ENCODE data around the gene TEP1. TPM values are rescaled to one million over a fixed set of nuclear protein-coding genes. Genes with fewer than 3 reads are reported as not detected.

Gene TEP1
- total RNA-seq, 1 experiment from 2014 or later: 18.8 TPM

- Mint-ChIP-seq H3K27me3 (ENCODE audit: insufficient read depth, unreplicated experiment) (no peaks in the 10 kb centered on the region), H3K27ac (ENCODE audit: unreplicated experiment) (peak overlapping the region; percentile 96), H3K4me3 (ENCODE audit: unreplicated experiment) (peak overlapping the region; percentile 83), H3K9me3 (ENCODE audit: unreplicated experiment) (no peaks in the 10 kb centered on the region), H3K36me3 (ENCODE audit: insufficient read depth, unreplicated experiment) (peaks cover 32% of the 10 kb centered on the region), H3K4me1 (ENCODE audit: low read depth, unreplicated experiment) (peaks cover 17% of the 10 kb centered on the region)
- peak; percentile 69 to 73 for DNase-seq
- Histone ChIP-seq H3K4me3 (ENCODE audit: low read depth, low read length) (peak overlapping the region; percentile 93), H3K4me1 (peaks cover 16% of the 10 kb centered on the region), H3K36me3 (ENCODE audit: control insufficient read depth, insufficient read depth, low read length) (0 out of 2 replicates have a peak, but pooled peaks cover 3% of the 10 kb centered on the region), H3K9me3 (no peaks in the 10 kb centered on the region), H3K27me3 (replicated peaks; ENCODE audit: control insufficient read depth, insufficient read depth, low read length) (no peaks in the 10 kb centered on the region)
- BruUV-seq (replicated peaks): TSS peak; percentile 48
- intact Hi-C loops (cut with micrococcal nuclease; ENCODE audit: unreplicated experiment): loop anchor here (1.0 to 2.0 kb wide), 4 partner anchors 9 to 222 kb away; partner anchors contain the start of gene PNP
- TF ChIP-seq, protein P1, sequence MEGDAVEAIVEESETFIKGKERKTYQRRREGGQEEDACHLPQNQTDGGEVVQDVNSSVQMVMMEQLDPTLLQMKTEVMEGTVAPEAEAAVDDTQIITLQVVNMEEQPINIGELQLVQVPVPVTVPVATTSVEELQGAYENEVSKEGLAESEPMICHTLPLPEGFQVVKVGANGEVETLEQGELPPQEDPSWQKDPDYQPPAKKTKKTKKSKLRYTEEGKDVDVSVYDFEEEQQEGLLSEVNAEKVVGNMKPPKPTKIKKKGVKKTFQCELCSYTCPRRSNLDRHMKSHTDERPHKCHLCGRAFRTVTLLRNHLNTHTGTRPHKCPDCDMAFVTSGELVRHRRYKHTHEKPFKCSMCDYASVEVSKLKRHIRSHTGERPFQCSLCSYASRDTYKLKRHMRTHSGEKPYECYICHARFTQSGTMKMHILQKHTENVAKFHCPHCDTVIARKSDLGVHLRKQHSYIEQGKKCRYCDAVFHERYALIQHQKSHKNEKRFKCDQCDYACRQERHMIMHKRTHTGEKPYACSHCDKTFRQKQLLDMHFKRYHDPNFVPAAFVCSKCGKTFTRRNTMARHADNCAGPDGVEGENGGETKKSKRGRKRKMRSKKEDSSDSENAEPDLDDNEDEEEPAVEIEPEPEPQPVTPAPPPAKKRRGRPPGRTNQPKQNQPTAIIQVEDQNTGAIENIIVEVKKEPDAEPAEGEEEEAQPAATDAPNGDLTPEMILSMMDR (IDR thresholded peaks at IDR 0.05; ENCODE audit: insufficient read depth in 1 of 2, low read depth in 1 of 2, low read length in 1 of 2, severe bottlenecking in 1 of 2, unreplicated experiment in 1 of 2): no peak
- POLR2A ChIA-PET: interaction anchor here (0.9 to 2.5 kb wide), 13 partner anchors 10 to 223 kb away, joined by 3 to 60 read pairs (median 6); partner anchors contain the start of genes PARP2, PNP and TEP1
- CTCF ChIA-PET: interaction anchor here (1.0 to 1.4 kb wide), 3 partner anchors 45 to 230 kb away, joined by 3 to 9 read pairs (median 4); no protein-coding TSS in a partner anchor
Observed at GRCh38 chr14:20460458-20461224, 47.3 kb upstream of the TEP1 start.

DNA sequence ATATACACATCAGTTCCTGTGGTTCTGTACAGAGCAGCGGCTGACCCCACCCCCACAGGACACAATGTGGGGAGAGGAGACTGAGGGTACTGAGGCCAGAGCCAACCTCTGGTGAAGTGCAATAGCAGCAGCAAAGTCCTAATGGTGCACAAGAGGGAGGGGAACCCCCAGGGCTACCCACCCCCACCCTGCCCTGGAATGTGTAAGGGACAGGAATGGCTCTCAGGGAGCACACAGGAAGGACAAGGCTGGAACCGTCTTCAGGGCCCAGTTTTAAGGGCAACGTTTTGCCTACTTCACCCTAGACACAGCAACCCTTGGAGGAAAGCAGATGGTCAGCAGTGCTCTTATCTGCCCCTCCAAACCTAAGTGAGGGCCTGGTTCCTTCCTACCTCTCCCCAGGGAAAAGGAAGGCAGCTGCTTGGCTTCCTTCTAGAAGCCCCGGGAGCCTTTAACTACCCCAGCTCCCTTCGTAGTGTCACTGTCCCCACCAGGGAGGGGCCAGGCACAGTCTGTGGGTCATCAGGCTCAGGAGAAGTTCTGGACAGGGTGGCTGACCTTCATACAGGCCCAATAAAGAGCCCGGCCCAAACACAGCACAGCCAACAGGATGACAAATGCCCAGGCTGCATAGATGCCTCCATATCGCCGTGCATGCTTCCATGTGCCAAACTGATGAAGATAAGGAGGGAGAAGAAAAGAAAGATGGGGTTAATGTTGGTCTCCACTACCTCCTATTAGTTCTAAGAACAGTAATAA lies 44.9 kb upstream of the TEP1 start:
- Histone ChIP-seq H3K36me3 (ENCODE audit: control insufficient read depth, insufficient read depth, low read length) (0 out of 2 replicates have a peak, but pooled peaks cover 3% of the 10 kb centered on the region), H3K4me1 (peaks cover 16% of the 10 kb centered on the region), H3K27me3 (replicated peaks; ENCODE audit: control insufficient read depth, insufficient read depth, low read length) (no peaks in the 10 kb centered on the region), H3K9me3 (no peaks in the 10 kb centered on the region), H3K4me3 (ENCODE audit: low read depth, low read length) (no peak overlapping the region)
- H3K9me3 Mint-ChIP-seq (ENCODE audit: unreplicated experiment): no peaks in the 10 kb centered on the region
- DNase-seq: no peak
- no TSS peak for BruUV-seq (replicated peaks)
- intact Hi-C loops (cut with micrococcal nuclease; ENCODE audit: unreplicated experiment): loop anchor here (5.0 kb wide), 1 partner anchor 1054 kb away; the partner anchor contains the start of gene METTL3
- H3K36me3 Mint-ChIP-seq (ENCODE audit: insufficient read depth, unreplicated experiment): peaks cover 32% of the 10 kb centered on the region
- TF ChIP-seq, protein P1 (IDR thresholded peaks at IDR 0.05; ENCODE audit: insufficient read depth in 1 of 2, low read depth in 1 of 2, low read length in 1 of 2, severe bottlenecking in 1 of 2, unreplicated experiment in 1 of 2): no peak
- ChIA-PET CTCF (no interaction called here), POLR2A (no interaction called here)
- no peak overlapping the region for H3K4me3 Mint-ChIP-seq (ENCODE audit: unreplicated experiment)
- H3K27me3 Mint-ChIP-seq (ENCODE audit: insufficient read depth, unreplicated experiment): no peaks in the 10 kb centered on the region
- peak overlapping the region; percentile 34 for H3K27ac Mint-ChIP-seq (ENCODE audit: unreplicated experiment)
- peaks cover 17% of the 10 kb centered on the region for H3K4me1 Mint-ChIP-seq (ENCODE audit: low read depth, unreplicated experiment)

DNA sequence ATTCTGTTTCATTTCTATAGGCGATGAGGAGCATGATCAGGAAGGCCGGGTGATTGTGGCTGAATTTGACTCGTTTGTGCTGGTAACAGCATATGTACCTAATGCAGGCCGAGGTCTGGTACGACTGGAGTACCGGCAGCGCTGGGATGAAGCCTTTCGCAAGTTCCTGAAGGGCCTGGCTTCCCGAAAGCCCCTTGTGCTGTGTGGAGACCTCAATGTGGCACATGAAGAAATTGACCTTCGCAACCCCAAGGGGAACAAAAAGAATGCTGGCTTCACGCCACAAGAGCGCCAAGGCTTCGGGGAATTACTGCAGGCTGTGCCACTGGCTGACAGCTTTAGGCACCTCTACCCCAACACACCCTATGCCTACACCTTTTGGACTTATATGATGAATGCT lies 43.7 kb upstream of the TEP1 start:
- DNase-seq: no peak
- H3K36me3 ChIP-seq (ENCODE audit: control insufficient read depth, insufficient read depth, low read length): peaks cover 6% of the 10 kb centered on the region; the same call in 1 of the 2 replicates
- H3K4me1 Mint-ChIP-seq (ENCODE audit: low read depth, unreplicated experiment): peaks cover 12% of the 10 kb centered on the region
- H3K4me3 ChIP-seq (ENCODE audit: low read depth, low read length): no peak overlapping the region
- intact Hi-C loops (cut with micrococcal nuclease; ENCODE audit: unreplicated experiment): loop anchor here (5.0 kb wide), 1 partner anchor 1055 kb away; the partner anchor contains the start of gene METTL3
- CTCF ChIA-PET: no interaction called here
- BruUV-seq (replicated peaks): no TSS peak
- no peaks in the 10 kb centered on the region for H3K9me3 ChIP-seq
- TF ChIP-seq, protein P1 (IDR thresholded peaks at IDR 0.05; ENCODE audit: insufficient read depth in 1 of 2, low read depth in 1 of 2, low read length in 1 of 2, severe bottlenecking in 1 of 2, unreplicated experiment in 1 of 2): no peak
- H3K36me3 Mint-ChIP-seq (ENCODE audit: insufficient read depth, unreplicated experiment): peaks cover 37% of the 10 kb centered on the region
- peak overlapping the region; percentile 27 for H3K4me3 Mint-ChIP-seq (ENCODE audit: unreplicated experiment)
- peak overlapping the region; percentile 34 for H3K27ac Mint-ChIP-seq (ENCODE audit: unreplicated experiment)
- no peaks in the 10 kb centered on the region for H3K9me3 Mint-ChIP-seq (ENCODE audit: unreplicated experiment)
- no peaks in the 10 kb centered on the region for H3K27me3 Mint-ChIP-seq (ENCODE audit: insufficient read depth, unreplicated experiment)
- POLR2A ChIA-PET: no interaction called here
- no peaks in the 10 kb centered on the region for H3K27me3 ChIP-seq (replicated peaks; ENCODE audit: control insufficient read depth, insufficient read depth, low read length)
- peaks cover 7% of the 10 kb centered on the region; the same call in 1 of the 2 replicates for H3K4me1 ChIP-seq
